ENCODE data around the gene APOL3. TPM values are rescaled to one million over a fixed set of nuclear protein-coding genes. Genes with fewer than 3 reads are reported as not detected.

Gene APOL3
- total RNA-seq, 1 experiment from 2014 or later: not detected

DNA sequence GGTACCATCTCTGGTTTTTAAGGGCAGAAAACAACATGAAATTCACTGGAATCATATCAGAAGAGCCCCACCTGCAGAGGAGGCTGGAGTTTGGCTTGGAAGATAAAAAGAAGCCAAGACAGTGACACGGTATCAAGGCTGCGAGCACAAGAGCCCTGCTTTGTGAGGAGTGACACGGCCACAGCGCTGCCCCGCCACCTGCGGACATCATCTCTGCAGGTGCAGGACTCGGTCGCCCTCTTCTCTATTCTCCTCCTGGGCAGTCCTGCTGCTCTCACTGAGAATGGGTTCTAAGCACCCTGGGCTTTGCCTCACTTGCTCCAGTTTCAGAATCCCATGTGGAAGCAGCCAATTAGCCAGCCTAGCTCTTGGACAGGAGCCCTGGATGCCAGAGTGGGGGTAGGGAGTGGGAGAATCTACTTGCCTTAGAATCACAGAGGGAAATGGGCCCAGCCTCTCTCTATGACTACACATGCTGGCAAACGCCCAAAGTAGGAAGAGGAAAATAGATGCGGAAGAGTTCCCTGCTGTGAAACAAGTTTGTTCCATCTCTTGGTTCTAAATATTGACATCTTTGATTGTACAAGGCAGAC is 24.0 kb upstream of the APOL3 start:
- no peak overlapping the region for H3K23ac ChIP-seq (ENCODE audit: insufficient read length, low read depth, low read length)
- no peak overlapping the region for H3K18ac ChIP-seq (ENCODE audit: insufficient read length, low read depth, low read length)
- no peak overlapping the region for H3K4ac ChIP-seq (ENCODE audit: low read depth, low read length)
- no peak overlapping the region for H2BK12ac ChIP-seq (ENCODE audit: insufficient read length, low read depth, low read length)
- no peak overlapping the region for H3K4me2 ChIP-seq (ENCODE audit: insufficient read depth, insufficient read length, low read length)
- H2BK5ac ChIP-seq (ENCODE audit: insufficient read length, low read length): no peak overlapping the region
- no peak overlapping the region for H4K91ac ChIP-seq (ENCODE audit: insufficient read length, low read depth, low read length)
- H3K27me3 ChIP-seq (ENCODE audit: insufficient read depth, low read length): no peaks in the 10 kb centered on the region; the same call in 1 of the 2 replicates
- TF ChIP-seq, protein P1, sequence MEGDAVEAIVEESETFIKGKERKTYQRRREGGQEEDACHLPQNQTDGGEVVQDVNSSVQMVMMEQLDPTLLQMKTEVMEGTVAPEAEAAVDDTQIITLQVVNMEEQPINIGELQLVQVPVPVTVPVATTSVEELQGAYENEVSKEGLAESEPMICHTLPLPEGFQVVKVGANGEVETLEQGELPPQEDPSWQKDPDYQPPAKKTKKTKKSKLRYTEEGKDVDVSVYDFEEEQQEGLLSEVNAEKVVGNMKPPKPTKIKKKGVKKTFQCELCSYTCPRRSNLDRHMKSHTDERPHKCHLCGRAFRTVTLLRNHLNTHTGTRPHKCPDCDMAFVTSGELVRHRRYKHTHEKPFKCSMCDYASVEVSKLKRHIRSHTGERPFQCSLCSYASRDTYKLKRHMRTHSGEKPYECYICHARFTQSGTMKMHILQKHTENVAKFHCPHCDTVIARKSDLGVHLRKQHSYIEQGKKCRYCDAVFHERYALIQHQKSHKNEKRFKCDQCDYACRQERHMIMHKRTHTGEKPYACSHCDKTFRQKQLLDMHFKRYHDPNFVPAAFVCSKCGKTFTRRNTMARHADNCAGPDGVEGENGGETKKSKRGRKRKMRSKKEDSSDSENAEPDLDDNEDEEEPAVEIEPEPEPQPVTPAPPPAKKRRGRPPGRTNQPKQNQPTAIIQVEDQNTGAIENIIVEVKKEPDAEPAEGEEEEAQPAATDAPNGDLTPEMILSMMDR (conservative IDR thresholded peaks at IDR 0.05): no peak
- no peak for DNase-seq
- no CpG with 5 or more reads among the region's 10 CpGs for WGBS (ENCODE audit: extremely low coverage, insufficient read length, low lambda C conversion rate)
- H3K79me2 ChIP-seq (ENCODE audit: insufficient read depth, low read length): no peaks in the 10 kb centered on the region
- no peak overlapping the region for H2BK20ac ChIP-seq (ENCODE audit: low read depth, low read length, poor library complexity, severe bottlenecking)
- Mint-ChIP-seq H3K4me3 (no peak overlapping the region), H3K4me1 (peaks cover 21 to 27% of the 10 kb centered on the region in 2 experiments), H3K9me3 (no peaks in the 10 kb centered on the region; a peak in 1 of 5 replicates), H3K36me3 (ENCODE audit: insufficient read depth in 1 of 3, low read depth in 3 of 3) (peaks cover 0 to under 1% (median 0%) of the 10 kb centered on the region in 3 experiments; a peak in 1 of 7 replicates), H3K27me3 (ENCODE audit: low read depth) (peaks cover 8% of the 10 kb centered on the region), H3K27ac (no peak overlapping the region)
- no peaks in the 10 kb centered on the region; the same call in 1 of the 2 replicates for H3K4me1 ChIP-seq (ENCODE audit: insufficient read depth, low read length)
- H3K9me3 ChIP-seq (ENCODE audit: control insufficient read depth, low read depth, low read length): no peaks in the 10 kb centered on the region
- no peak overlapping the region for H3K56ac ChIP-seq (ENCODE audit: insufficient read length, low read depth, low read length)
- H3K14ac ChIP-seq (ENCODE audit: insufficient read depth, low read length): no peak overlapping the region; the same call in 1 of the 2 replicates
- H2BK120ac ChIP-seq (ENCODE audit: low read depth, low read length, poor library complexity, severe bottlenecking): no peak overlapping the region
- no peaks in the 10 kb centered on the region for H3K23me2 ChIP-seq (ENCODE audit: insufficient read length, low read depth, low read length, poor library complexity, severe bottlenecking)
- H3K27ac ChIP-seq (ENCODE audit: insufficient read length, low read depth, low read length): no peak overlapping the region
- H4K8ac ChIP-seq (replicated peaks; ENCODE audit: insufficient read length, low read depth, low read length): no peak overlapping the region
- H2AFZ ChIP-seq (ENCODE audit: low read length): no peak overlapping the region
- H4K5ac ChIP-seq (ENCODE audit: insufficient read length, low read depth, low read length): no peak overlapping the region
- H3T11ph ChIP-seq (ENCODE audit: low read length): no peak overlapping the region
- no peak overlapping the region for H2AK5ac ChIP-seq (ENCODE audit: insufficient read length, low read length)
- no peaks in the 10 kb centered on the region for H4K20me1 ChIP-seq (ENCODE audit: control insufficient read depth, insufficient read depth, insufficient read length)
- no peak overlapping the region for H3K9ac ChIP-seq (ENCODE audit: extremely low read depth, insufficient read length, low read length)
- no peak overlapping the region for H2BK15ac ChIP-seq (ENCODE audit: low read depth, low read length)
- no peaks in the 10 kb centered on the region for H3K79me1 ChIP-seq (ENCODE audit: insufficient read depth, low read depth, low read length, poor library complexity, severe bottlenecking)
